Dendritic cell treated with granulocyte-macrophage colony-stimulating factor and Interleukin-4, amounts not matched to agents 40 ng/mL and 50 ng/mL, for 4 days (primary cell): ENCODE data around the gene SDF4.

ENCODE experiments used
- H3K27ac Mint-ChIP-seq: one replicate; pipeline ENCODE4 v1.8.0; 2022; ENCODE audit warnings: mild to moderate bottlenecking, mixed read lengths
- H3K27me3 Mint-ChIP-seq: one replicate; pipeline ENCODE4 v1.8.0; 2022; ENCODE audit warnings: mild to moderate bottlenecking, mixed read lengths
- H3K36me3 Mint-ChIP-seq: one replicate; pipeline ENCODE4 v1.8.0; 2022; ENCODE audit warnings: low read depth, mixed read lengths
- H3K4me1 Mint-ChIP-seq: one replicate; pipeline ENCODE4 v1.8.0; 2022; ENCODE audit warnings: low read depth, mixed read lengths
- H3K4me3 Mint-ChIP-seq: one replicate; pipeline ENCODE4 v1.8.0; 2022; ENCODE audit warnings: mild to moderate bottlenecking, moderate library complexity, mixed read lengths
- H3K9me3 Mint-ChIP-seq: one replicate; pipeline ENCODE4 v1.8.0; 2022; ENCODE audit warnings: mixed read lengths
- intact Hi-C: fragments of 100-400 bp; cut with micrococcal nuclease; formaldehyde crosslinking; loops from one replicate; pipeline ENCODE4 v1.15.0; 2022

SDF4 gene

GRCh38 chr1:1231400-1232207 is at the start of gene SDF4:
TSS of gene SDF4 (minus strand) at chr1:1232001. CDS start at chr1:1228772, 3,229 bp downstream.
- Mint-ChIP-seq H3K9me3 (no peaks in the 10 kb centered on the region), H3K27ac (peak within 1 kb of the TSS; percentile 91), H3K27me3 (no peaks in the 10 kb centered on the region), H3K4me3 (peak within 1 kb of the TSS; percentile 90), H3K36me3 (peaks cover 68% of the 10 kb centered on the region), H3K4me1 (peaks cover 37% of the 10 kb centered on the region)
- intact Hi-C loops: loop anchor here (2.0 kb wide), 1 partner anchor 115 kb away; the partner anchor contains the start of gene C1orf159

DNA sequence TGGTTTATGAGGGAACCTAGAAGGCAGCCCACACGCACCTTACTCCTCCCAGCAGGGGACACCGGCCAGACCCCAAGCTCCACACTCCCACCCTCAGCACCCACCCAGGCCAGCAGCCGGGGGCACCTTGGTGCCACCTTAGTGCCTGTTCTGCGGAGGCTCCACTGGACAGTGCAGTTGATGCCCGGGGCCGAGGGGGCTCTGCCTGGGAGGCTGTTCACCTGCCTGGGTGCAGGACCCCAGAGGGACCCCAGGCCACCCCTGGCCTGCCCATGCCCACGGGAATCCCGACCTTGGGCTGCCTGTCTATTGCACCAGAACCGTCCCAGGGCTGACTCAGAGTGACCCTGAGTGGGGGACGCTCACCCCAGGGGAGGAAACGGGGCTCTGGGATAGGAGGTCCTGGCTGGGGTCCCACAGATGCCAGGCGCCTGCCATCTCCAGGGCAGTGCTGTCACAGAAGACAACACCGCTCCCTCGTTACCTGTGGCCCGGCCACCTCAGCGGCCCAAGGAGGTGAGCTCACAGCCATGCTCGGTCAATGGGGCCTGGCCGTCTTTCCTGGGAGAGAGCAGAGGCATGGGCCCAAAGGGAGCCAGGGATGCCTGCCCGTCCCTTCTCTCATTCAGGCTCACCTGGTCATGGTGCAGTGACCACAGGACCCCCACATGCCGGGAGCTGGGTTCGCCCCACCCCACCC is 49.1 kb upstream of the SDF4 start:
- no peaks in the 10 kb centered on the region for H3K36me3 Mint-ChIP-seq
- intact Hi-C loops: no loop called here
- H3K27me3 Mint-ChIP-seq: peaks cover 3% of the 10 kb centered on the region

DNA sequence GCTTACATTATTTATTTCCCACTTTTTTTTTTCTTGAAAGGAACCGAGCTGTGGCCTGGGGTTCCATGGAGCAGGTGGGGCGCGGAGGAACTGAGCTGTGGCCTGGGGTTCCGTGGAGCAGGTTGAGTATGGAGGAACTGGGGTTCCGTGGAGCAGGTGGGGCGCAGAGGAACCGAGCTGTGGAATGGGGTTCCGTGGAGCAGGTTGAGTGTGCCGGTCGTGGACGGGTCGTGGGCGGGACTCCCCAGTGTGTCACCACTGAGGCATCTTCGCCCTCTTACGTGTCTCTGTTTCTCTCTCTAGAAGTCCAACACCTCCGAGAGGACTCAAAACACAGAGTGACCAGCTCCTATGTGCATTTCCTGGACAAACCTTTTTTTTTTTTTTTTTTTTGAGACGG is 47.2 kb upstream of the SDF4 start:
- no peak overlapping the region for H3K27ac Mint-ChIP-seq
- peaks cover 2% of the 10 kb centered on the region for H3K27me3 Mint-ChIP-seq
- no peak overlapping the region for H3K4me3 Mint-ChIP-seq
- intact Hi-C loops: no loop called here
- H3K9me3 Mint-ChIP-seq: no peaks in the 10 kb centered on the region
- no peaks in the 10 kb centered on the region for H3K36me3 Mint-ChIP-seq
- H3K4me1 Mint-ChIP-seq: peaks cover 16% of the 10 kb centered on the region

More for the DNA sequence above, 49.1 kb upstream of the SDF4 start:
- Mint-ChIP-seq H3K4me3 (no peak overlapping the region), H3K9me3 (no peaks in the 10 kb centered on the region), H3K27ac (no peak overlapping the region), H3K4me1 (peaks cover 7% of the 10 kb centered on the region)

DNA sequence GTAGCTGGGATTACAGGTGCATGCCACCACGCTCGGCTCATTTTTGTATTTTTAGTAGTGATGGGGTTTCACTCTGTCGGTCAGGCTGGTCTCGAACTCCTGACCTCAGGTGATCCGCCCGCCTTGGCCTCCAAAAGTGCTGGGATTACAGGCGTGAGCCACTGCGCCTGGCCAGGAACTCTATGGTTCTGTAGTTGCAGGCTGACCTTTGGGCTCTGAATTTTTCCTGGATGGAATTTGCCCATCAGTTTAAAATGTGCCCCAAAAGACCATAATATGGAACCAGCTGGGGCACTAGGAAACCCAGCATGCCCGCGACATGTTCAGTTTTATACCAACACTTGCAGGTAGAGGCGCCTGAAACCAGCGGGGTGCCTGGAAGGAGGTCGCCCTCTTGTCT is 46.8 kb upstream of the SDF4 start:
- Mint-ChIP-seq H3K27ac (no peak overlapping the region), H3K4me1 (peaks cover 16% of the 10 kb centered on the region), H3K4me3 (no peak overlapping the region), H3K36me3 (peaks cover under 1% of the 10 kb centered on the region), H3K9me3 (no peaks in the 10 kb centered on the region), H3K27me3 (peaks cover 2% of the 10 kb centered on the region)
- intact Hi-C loops: no loop called here

- Mint-ChIP-seq H3K36me3 (peaks cover 28% of the 10 kb centered on the region), H3K27me3 (no peaks in the 10 kb centered on the region), H3K4me3 (no peak overlapping the region), H3K9me3 (no peaks in the 10 kb centered on the region), H3K4me1 (peaks cover 30% of the 10 kb centered on the region), H3K27ac (no peak overlapping the region)
- intact Hi-C loops: no loop called here
These were observed 44.0 kb upstream of the SDF4 start for GRCh38 chr1:1275836-1276235.

DNA sequence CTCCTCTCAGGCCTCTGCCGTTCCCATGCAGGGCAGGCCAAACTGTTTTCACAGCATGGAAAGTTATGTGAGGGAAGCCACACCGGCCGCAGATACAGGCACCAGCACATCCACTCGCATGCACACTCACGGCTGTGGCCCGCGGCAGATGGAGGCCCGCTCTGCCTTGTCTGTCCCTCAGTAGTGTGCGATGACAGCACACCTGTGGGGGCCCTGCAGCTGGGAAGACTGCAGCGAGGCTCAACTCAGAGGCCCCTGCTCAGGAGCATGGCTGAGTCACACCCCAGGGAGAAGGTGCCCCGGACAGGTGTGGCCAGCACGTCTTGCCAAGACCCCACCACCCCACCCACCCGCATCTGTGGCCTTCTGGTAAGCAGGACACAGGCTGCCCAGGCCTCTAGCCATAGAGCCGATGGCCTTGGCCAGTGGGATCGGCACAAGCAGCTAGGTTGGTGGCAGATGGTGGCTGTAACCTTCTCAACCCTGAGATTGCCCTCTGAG is 43.2 kb upstream of the SDF4 start:
- peaks cover 37% of the 10 kb centered on the region for H3K36me3 Mint-ChIP-seq
- peak overlapping the region; percentile 72 for H3K4me3 Mint-ChIP-seq
- intact Hi-C loops: no loop called here
- no peaks in the 10 kb centered on the region for H3K9me3 Mint-ChIP-seq
- no peaks in the 10 kb centered on the region for H3K27me3 Mint-ChIP-seq
- peak overlapping the region; percentile 84 for H3K27ac Mint-ChIP-seq
- H3K4me1 Mint-ChIP-seq: peaks cover 39% of the 10 kb centered on the region

DNA sequence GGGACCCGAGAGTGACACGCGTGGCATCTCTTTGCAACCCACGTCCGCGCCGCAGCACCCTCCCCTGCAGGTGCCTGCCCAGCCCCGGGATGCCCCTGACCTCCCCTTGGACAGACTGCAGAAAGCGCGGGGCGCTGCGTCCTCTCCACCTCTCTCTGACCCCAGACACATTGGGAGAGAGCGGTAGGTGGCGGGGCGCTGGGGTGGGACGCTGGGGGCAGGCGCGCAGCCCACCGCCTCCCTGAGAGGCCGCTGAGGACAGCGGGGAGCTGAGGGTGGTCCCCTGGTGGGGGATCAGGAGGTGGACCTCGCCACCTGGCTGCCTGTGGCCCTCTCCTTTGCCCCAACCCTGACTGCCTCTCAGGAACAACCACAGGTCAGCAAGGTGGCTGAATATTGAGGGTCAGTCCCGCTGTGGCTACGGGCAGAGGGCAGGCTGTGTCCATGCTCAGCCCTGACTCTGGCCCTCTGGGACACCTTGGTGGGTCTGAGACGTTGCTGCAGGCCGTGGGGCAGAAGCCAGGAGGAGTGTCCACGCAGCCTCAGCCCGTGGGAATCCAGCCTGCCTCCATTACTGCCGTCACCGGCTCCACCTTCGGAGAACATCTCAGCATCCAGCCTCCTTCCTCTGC is 42.6 kb upstream of the SDF4 start:
- Mint-ChIP-seq H3K36me3 (peaks cover 42% of the 10 kb centered on the region), H3K27me3 (no peaks in the 10 kb centered on the region), H3K4me3 (peak overlapping the region; percentile 72), H3K9me3 (no peaks in the 10 kb centered on the region), H3K4me1 (peaks cover 44% of the 10 kb centered on the region), H3K27ac (peak overlapping the region; percentile 84)
- intact Hi-C loops: no loop called here

DNA sequence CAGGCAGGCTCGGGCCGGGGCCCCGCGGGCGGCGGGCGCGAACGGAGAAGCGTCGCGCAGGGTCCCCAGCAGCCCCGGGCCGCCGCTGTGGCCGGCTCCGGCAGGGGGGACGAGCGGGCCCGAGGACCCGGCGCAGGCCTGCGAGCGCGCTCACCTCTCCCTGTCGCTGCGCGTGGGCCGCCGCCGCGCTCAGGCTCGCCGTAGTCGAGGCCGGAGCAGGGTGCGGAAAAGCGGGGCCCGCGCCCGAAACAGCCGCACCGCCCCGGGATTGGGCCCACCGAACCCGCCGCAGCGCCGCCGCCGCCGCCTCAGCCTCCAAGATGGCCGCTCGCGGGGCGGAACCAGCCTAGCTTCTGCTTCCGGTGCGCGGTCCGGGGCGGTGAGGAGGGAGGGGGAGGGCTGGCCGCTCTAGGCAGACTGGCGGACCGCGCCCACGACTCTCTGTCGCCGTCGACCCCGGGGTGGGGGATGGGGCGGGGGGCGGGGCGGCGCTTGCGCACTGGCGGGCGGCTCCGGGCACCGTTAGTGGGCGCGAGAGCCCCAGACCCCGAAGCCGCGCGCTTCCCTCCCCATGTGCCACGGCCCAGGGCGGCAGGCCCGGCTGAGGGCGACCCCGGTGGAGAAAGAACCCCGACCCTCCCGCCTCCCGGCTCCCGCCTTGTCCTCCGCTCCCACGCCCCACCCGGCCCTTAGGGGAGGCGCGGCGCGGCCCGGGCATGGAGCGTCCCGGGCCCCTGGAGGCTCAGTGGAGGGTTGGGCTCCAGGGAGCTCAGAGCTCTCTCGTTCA is 41.9 kb upstream of the SDF4 start, which contains the start of gene UBE2J2:
TSS of gene UBE2J2 (minus strand) at position 343 of the 787 bp plus-strand sequence. CDS start 5,862 bp downstream, outside the sequence.
- H3K9me3 Mint-ChIP-seq: no peaks in the 10 kb centered on the region
- intact Hi-C loops: no loop called here

GRCh38 chr1:1273209-1273511 is 41.4 kb upstream of the SDF4 start:
- Mint-ChIP-seq H3K36me3 (peaks cover 53% of the 10 kb centered on the region), H3K9me3 (no peaks in the 10 kb centered on the region), H3K27ac (peak overlapping the region; percentile 84), H3K27me3 (no peaks in the 10 kb centered on the region), H3K4me3 (peak overlapping the region; percentile 86), H3K4me1 (peaks cover 44% of the 10 kb centered on the region)
- intact Hi-C loops: no loop called here

More for the DNA sequence above, 41.9 kb upstream of the SDF4 start, which contains the start of gene UBE2J2:
- Mint-ChIP-seq H3K4me3 (peak within 1 kb of the TSS; percentile 86), H3K27me3 (no peaks in the 10 kb centered on the region), H3K36me3 (peaks cover 48% of the 10 kb centered on the region), H3K27ac (peak within 1 kb of the TSS; percentile 84), H3K4me1 (peaks cover 44% of the 10 kb centered on the region)

DNA sequence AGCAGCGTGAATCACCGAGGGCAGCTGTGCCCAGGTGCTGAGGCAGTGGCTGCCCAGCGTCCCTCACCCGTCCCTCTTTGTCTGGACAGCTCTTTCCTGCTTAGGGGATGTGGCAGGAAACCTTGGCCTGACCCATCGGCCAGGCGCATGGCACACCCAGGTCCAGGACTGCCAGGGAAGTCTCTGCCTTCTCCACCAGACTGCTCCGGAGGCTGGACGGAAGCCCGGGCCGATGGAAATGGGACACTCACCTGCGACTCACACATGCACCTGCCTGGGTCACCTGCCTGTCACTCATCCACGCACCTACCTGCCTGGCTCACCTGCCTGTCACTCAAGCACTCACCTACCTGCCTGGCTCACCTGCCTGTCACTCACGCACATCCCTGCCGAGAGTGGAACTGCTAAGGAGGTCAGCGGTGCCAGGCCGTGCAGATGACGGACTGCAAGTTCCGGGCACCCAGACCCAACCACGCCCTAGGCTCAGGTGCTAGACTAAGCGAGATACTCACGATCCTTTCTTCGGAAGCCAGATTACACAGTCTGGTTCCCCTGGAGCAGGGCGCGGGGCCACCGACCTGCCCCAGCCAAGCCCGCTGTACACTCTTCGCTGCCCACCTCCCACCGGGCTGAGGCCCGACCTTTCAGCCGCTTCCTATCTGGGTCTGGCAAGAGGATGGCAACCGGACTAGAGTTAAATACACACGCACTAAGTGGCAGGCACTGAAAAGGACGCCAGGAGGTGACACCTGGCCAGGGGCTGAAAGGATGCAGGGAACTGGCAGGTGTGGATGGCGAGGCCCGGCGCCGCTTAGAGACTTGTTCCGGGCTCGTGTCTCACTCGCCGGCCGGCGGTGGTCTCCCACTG is 40.8 kb upstream of the SDF4 start:
- H3K4me1 Mint-ChIP-seq: peaks cover 44% of the 10 kb centered on the region

DNA sequence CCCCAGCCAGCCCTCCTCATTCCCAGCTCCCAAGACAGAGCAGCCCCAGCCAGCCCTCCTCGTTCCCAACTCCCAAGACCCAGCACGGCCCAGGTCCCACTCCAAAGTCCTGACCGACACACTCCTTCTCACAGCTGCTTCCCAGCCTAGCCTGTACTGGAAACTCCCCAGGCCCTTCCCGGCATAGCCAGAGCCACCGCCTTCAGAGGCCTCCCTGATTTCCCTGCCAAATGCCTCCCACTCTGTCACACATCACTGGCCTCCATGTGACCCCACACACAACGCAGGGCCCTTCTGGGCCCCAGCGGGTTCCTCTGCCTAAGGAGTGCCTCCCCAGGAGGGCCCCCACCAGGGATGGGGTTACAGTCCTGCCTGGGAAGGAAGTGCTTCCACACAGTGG is 39.0 kb upstream of the SDF4 start:
- Mint-ChIP-seq H3K27ac (peak overlapping the region; percentile 2), H3K9me3 (no peaks in the 10 kb centered on the region), H3K4me3 (peak overlapping the region; percentile 37), H3K4me1 (peaks cover 44% of the 10 kb centered on the region), H3K27me3 (no peaks in the 10 kb centered on the region), H3K36me3 (peaks cover 74% of the 10 kb centered on the region)
- intact Hi-C loops: no loop called here

More for the DNA sequence above, 40.8 kb upstream of the SDF4 start:
- intact Hi-C loops: no loop called here
- Mint-ChIP-seq H3K9me3 (no peaks in the 10 kb centered on the region), H3K27me3 (no peaks in the 10 kb centered on the region), H3K4me3 (peak overlapping the region; percentile 86), H3K27ac (peak overlapping the region; percentile 84), H3K36me3 (peaks cover 59% of the 10 kb centered on the region)

DNA sequence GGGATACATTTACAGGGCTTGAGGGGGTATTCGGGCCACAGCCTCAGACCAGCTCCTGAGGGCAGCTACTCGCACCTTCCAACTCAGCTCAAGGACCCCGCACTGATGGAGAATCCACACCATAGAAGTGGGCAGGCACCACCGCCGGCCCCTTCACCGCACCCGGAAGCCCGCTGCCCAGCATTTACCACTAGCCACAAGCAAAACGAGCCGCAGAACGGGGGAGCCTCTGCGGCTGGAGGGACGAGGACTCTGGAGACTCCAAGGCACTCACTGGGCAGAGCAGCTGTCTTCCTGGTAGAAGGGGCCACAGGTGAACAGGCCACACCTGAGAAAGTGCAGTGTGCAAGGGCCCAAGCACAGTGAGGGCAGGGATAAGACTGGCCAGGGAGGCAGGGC is 36.5 kb upstream of the SDF4 start:
- Mint-ChIP-seq H3K4me1 (peaks cover 35% of the 10 kb centered on the region), H3K9me3 (no peaks in the 10 kb centered on the region), H3K4me3 (no peak overlapping the region), H3K27me3 (no peaks in the 10 kb centered on the region), H3K36me3 (peaks cover 96% of the 10 kb centered on the region), H3K27ac (no peak overlapping the region)
- intact Hi-C loops: no loop called here
